HG02870 (cell line): ENCODE measurements around the gene MARK3.
"Not testable (repeated sequence)": the region's sequence is repeated elsewhere in the genome, so short reads cannot be mapped to it uniquely, and the experiment has no call there.

Experiments used
- ATAC-seq: cut with Tn5 transposase; IDR thresholded peaks from one replicate; pipeline ENCODE4 v1.9.1; 2021; ENCODE audit warnings: mild to moderate bottlenecking, moderate library complexity; ENCODE audit not compliant: unreplicated experiment

Gene MARK3

DNA sequence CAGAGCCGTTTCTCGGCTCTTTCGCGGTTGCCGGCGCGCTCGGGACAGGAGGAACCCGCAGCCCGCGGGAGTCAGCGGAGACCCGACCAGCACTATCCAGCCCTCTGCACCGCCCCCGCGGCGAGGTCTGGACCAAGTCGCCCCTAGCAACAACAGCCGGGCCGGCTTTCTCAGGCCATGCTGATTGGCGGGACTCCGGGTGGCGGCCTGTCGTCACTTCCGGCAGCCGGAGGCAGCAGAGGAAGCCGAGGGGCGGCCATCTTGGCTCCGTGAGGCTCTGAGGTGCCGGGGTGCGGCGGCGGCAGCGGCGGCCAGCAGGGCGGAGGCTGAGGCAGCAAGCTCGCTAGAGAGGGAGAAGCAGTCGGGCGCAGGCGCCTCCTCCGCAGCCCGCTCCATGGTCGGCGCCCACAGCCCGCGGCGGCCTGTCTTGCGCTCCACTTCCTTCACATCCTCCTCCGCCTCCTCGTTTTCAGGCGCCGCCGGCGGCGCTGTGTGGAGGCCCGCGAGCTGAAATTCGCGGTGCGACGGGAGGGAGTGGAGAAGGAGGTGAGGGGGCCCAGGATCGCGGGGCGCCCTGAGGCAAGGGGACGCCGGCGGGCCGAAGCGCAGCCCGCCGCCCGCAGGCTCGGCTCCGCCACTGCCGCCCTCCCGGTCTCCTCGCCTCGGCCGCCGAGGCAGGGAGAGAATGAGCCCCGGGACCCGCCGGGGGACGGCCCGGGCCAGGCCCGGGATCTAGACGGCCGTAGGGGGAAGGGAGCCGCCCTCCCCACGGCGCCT, at the start of gene MARK3:
MARK3 (plus strand) TSS at position 264 of the 777 bp plus-strand sequence. CDS start 615 bp downstream, outside the sequence.
- peak; percentile 91 for ATAC-seq

DNA sequence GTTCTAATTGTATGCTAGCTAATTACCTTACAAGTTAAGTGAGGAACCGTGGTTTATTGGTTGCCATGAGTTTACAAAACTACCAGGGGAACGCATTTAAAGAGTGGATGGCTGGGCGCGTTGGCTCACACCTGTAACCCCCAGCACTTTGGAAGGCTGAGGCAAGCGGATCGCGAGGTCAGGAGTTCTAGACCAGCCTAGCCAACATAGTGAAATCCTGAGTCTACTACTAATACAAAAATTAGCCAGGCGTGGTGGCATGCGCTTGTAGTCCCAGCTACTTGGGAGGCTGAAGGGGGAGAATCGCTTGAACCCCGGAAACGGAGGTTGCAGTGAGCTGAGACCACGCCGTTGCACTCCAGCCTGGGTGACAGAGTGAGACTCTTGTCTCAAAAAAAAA, 49.0 kb upstream of the MARK3 start:
- no peak for ATAC-seq

DNA sequence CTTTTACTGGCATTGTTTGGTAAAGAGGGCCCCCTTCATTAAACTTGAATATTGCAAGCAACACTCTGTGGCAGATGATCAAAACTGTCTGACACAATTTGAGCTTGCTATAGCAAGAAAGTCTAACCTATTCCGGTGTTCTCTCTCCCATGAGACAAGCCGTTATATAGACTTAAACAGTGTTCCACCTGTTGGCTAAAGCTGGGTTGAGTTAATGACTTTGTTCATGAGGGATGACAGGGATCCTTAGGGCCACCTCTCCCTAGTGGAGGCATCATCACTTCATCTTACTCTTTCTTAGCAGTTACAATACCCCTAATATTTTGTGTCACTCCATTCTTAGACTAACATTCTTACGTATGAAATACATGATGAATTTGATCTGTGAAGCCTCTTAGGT, 47.4 kb upstream of the MARK3 start:
- no peak for ATAC-seq

- no peak for ATAC-seq
Observed at GRCh38 chr14:103339561-103339960, 45.7 kb upstream of the MARK3 start.

DNA sequence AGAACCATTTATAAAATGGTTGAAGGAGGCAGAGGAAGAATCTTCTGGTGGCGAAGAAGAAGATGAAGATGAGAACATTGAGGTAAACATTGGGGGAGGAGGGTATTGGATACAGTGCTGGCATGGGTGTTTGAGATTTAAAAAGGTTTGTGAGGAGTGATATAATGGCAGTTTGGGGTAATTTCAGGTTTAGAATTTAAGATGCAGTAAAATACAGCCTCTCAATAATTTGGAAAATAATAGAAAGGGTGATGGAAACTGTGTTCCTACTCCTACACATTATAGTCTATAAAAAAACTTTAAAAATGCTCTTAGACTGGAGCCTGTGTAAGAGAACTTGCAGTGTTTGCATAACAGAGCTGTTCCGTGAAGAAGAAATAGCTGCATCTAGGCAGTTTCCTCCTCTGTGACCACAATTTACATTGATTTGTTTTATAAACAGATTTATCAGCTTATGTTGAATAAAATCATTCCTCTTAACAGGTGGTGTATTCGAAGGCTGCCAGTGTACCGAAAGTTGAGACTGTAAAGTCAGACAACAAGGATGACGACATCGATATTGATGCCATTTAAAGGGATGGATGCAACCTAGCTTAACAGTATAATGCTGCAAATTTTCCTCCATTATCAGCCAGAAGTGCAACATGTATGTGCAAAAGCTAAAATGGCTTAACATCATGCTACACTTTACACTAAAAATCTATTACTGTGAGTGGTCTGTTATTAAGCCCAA, 44.6 kb upstream of the MARK3 start:
- ATAC-seq: no peak

DNA sequence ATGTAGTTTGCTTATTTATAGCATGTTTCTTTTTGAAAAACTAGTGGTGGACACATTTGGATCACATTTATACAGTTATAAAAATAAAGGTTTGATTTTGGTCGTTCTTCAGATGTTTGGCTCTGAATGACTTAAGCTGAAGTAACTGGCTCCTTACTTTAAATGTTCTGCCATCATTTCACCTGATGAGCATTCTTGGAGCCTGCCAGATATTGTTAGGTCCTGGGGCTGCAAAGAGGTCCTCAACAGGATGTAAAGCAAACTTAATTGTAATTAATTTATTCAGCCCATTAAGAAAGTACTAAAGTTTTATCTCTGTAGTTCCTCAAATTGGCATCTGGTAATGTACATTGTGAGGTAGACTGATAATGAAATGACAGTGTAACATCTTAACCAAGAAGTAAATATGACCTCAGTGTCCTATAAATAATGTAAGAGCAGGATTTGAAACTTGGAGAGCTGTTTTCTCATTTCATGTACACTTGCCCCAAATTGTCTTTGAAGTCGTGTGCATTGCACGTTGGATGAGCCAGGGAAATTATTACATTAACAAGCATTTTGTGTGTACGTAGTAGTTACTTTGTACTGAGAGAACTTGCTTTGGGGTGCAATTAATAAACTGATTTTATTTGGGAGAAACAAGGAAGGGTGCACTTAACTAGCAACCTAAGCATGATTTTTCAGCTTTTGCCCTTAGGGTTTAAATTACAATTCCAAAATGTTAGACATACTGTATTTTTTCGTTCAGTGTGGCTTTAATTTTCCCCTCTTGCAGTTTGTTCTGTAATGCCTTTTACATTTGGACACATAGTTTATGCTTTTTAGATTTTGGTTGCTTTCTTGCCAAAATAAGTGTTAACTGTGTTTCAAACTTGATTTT, 43.7 kb upstream of the MARK3 start:
- no peak for ATAC-seq

- no peak for ATAC-seq
Observed at GRCh38 chr14:103343164-103343879, 41.9 kb upstream of the MARK3 start.

- ATAC-seq: no peak
Observed at GRCh38 chr14:103343905-103344797, 41.1 kb upstream of the MARK3 start.

DNA sequence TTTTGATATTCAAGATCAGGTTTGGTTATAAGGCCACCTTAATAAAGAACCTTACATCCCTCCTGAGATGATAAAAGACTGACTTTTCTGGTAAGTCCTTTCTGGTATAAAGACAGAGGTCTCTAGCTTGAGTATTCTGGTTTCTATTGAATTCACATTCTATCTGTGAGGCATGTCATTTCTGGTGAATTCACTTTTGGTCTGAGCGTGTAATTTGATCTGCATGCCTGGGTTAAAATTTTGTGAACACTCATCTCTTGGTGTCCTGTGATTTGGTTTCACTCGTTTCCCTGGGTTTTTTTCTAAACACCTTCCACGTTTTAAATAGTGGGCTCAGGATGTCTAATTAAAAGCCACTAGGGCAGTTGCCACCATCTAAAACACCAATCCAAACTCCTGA, 38.9 kb upstream of the MARK3 start:
- ATAC-seq: no peak

DNA sequence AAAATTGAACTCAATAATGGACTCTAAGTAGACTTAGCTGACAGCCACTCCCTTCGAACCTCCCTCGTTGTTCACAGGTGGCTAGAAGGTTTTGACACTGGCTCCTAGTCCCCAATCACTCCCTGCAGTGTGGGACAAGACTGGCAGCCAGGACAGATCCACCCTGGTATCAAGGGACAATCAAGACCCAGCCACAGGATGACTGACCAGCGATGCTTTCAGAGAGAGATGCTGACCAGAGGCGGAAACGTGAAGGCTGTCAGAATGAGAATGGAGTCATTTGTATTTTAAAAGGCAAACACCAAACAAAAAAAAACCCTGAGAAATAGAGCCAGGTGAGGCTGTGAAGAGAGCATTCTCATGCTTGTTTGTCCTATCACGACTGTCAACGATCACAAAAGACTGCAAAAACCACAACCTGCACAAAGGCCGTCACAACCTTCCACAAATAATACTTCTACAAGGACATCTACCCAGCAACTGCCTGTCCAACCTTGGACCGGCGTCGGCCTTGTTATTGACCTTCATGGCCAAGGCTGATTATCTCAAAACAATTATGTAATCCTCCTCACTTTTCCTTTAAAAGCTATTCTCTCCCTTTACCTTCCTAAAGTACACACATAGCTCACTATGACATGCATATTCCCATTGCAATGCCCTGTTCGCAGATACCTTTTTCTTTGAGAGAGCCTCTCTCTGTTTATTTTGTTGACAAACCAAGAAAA, 38.0 kb upstream of the MARK3 start:
- ATAC-seq: no peak

- ATAC-seq: no peak
Observed at GRCh38 chr14:103348154-103348553, 37.1 kb upstream of the MARK3 start.

- ATAC-seq: no peak
Observed at GRCh38 chr14:103349982-103350381, 35.2 kb upstream of the MARK3 start.

DNA sequence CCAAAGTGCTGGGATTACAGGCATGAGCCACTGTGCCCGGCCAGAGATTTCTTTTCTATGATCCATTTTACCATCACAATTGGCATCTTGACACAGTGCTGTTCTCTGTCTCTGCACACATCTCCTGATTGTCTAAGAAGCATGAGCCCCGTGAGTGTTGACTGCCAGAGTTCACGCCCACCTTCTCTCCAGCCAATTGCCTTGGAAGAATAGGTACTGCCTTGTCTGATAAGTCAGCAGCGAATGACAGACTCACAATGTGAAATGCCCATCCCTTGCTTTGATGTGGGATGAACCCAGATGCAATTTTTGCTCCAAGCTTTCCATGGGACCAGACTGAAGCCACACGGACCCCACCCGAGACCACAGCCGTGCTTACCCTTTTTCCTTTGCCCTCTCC, 31.9 kb upstream of the MARK3 start:
- no peak for ATAC-seq

DNA sequence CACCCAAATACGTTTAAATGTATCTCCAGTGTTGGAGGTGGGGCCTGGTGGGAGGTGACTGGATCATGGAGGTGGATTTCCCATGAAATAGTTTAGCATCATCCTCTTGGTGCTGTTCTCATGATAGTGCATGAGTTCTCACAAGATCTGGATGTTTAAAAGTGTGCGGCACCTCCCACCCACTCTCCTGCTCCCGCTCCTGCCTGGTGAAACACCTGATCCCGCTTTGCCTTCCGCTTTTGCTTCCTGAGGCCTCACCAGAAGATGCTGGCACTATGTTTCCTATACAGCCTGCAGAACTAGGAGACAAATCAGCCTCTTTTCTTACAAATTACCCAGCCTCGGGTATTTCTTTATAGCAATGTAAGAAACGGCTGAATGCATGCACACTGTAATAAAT, 31.1 kb upstream of the MARK3 start:
- ATAC-seq: no peak

DNA sequence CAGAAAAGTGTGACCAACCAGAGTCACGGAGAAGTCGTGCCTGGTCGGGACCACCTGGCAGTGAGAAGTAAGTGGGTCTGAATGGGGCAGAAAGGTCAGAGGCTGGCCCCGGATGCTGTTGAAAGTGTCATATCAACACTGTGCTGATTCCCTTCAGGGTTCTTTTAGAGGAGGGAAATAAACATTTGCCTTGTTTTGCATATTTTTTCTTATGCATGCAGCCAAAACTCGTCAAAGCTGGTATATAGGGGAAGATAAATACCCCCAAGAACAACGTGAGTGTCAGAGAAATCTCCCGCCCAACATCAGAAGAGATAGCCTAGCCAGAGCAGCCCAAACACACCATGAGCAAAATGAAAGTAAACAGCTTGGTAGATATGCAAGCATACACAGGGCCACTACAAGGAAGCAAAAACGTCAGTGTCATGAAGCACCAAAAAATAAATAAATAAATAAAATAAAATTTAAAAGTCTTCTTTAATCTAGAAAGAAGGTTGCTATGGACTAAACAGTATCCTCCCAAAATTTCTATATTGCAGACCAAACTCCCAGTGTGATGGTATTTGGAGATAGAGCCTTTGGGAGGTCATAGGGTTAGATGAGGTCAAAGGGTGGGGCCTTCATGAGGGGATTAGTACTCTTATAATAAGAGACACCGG, 29.1 kb upstream of the MARK3 start:
- ATAC-seq: no peak

GRCh38 chr14:103357552-103357951, 27.7 kb upstream of the MARK3 start:
- not testable (repeated sequence) for ATAC-seq

DNA sequence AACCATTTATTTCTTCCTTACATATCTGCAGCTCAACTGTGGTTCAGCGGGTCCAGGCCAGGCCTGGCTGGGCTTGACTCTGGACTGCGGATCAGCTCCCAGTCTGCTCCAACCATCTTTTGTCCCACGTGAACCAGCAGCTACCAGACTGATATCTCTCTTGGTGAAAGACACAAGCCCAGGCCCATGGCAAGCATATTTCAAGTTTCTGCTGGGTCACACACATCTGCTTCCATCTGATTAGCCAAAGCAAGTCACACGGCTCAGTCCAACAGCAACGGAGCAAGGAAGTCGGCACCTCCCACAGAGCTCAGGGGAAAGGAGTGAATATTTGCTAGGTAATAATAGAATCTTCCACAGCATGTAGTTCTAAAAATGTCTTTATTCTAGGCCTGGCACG, 24.7 kb upstream of the MARK3 start:
- no peak for ATAC-seq

DNA sequence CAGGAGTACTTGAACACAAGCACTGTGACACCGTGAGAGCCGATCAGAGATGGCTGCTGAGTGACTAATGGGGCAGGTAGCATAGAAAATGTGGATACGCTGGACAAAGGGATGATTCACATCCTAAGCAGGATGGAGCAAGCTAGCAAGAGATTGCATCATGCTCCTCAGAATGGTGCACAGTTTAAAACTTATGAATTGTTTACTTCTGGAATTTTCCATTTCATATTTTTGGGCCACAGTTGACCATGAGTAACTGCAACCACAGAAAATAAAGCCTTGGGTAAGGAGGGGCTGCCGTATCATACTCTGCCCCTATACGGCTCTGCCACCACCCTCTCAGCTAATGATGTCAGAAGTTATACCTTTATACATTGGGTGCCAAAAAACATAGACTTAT, 23.3 kb upstream of the MARK3 start:
- ATAC-seq: no peak

GRCh38 chr14:103362780-103363179, 22.4 kb upstream of the MARK3 start:
- ATAC-seq: no peak
